ENCODE results near the gene VLDLR.

Gene VLDLR

GRCh38 chr9:2591967-2592366 lies 29.6 kb upstream of the VLDLR start:
- no peaks in the 10 kb centered on the region for H3K4me1 ChIP-seq (ENCODE audit: control insufficient read depth, insufficient read depth, low read depth, low read length)
- WGBS = 50% methylated on average over 1 of the region's 1 CpG
- no peaks in the 10 kb centered on the region for H3K79me1 ChIP-seq (replicated peaks; ENCODE audit: low read length, poor library complexity, severe bottlenecking)

GRCh38 chr9:2593744-2594143 lies 27.8 kb upstream of the VLDLR start:
- Histone ChIP-seq H2AK5ac (ENCODE audit: low read length, severe bottlenecking) (no peak overlapping the region), H3K4ac (ENCODE audit: low read depth in 1 of 2, low read length in 2 of 2) (no peak overlapping the region), H3K27ac (ENCODE audit: low read length, poor library complexity, severe bottlenecking) (no peak overlapping the region), H2BK15ac (ENCODE audit: low read depth, poor library complexity, severe bottlenecking) (no peak overlapping the region), H3K4me3 (ENCODE audit: insufficient read depth in 1 of 2, low read depth in 1 of 2, low read length in 2 of 2) (no peak overlapping the region), H2AFZ (ENCODE audit: low read depth, low read length) (no peak overlapping the region), H3K79me1 (replicated peaks; ENCODE audit: low read length, poor library complexity, severe bottlenecking) (no peaks in the 10 kb centered on the region), H2BK5ac (ENCODE audit: low read depth, low read length, poor library complexity, severe bottlenecking) (no peak overlapping the region), H4K8ac (ENCODE audit: low read length) (no peak overlapping the region), H2BK120ac (ENCODE audit: low read depth, low read length) (no peak overlapping the region), H3K14ac (ENCODE audit: low read length in 2 of 2) (no peak overlapping the region), H3K4me2 (ENCODE audit: low read length, poor library complexity, severe bottlenecking) (no peak overlapping the region), H3K18ac (ENCODE audit: low read depth in 1 of 2, low read length in 2 of 2) (no peak overlapping the region), H3K36me3 (ENCODE audit: control insufficient read depth in 1 of 2, insufficient read depth in 2 of 2, low read depth in 1 of 2, low read length in 2 of 2) (no peaks in the 10 kb centered on the region), H4K91ac (ENCODE audit: low read length) (no peak overlapping the region), H3K9me3 (ENCODE audit: control insufficient read depth, low read length) (peaks cover 20% of the 10 kb centered on the region), H3K27me3 (ENCODE audit: control insufficient read depth in 1 of 2, insufficient read depth in 1 of 2, low read length in 2 of 2) (peaks cover 0 to 4% of the 10 kb centered on the region in 2 experiments), H3K4me1 (ENCODE audit: control insufficient read depth, insufficient read depth, low read depth, low read length) (no peaks in the 10 kb centered on the region), H2BK12ac (ENCODE audit: low read length in 2 of 2) (no peak overlapping the region), H3K9ac (ENCODE audit: low read length) (no peak overlapping the region), H3K23ac (ENCODE audit: low read length in 2 of 2) (no peak overlapping the region)
- no peak for DNase-seq

More at GRCh38 chr9:2591967-2592366, 29.6 kb upstream of the VLDLR start:
- Histone ChIP-seq H3K4ac (ENCODE audit: low read depth in 1 of 2, low read length in 2 of 2) (no peak overlapping the region), H3K9ac (ENCODE audit: low read length) (no peak overlapping the region), H3K18ac (ENCODE audit: low read depth in 1 of 2, low read length in 2 of 2) (no peak overlapping the region), H3K9me3 (ENCODE audit: control insufficient read depth, low read length) (peaks cover 20% of the 10 kb centered on the region), H2BK12ac (ENCODE audit: low read length in 2 of 2) (no peak overlapping the region), H2BK15ac (ENCODE audit: low read depth, poor library complexity, severe bottlenecking) (no peak overlapping the region), H3K36me3 (ENCODE audit: control insufficient read depth in 1 of 2, insufficient read depth in 2 of 2, low read depth in 1 of 2, low read length in 2 of 2) (no peaks in the 10 kb centered on the region), H3K27me3 (ENCODE audit: control insufficient read depth in 1 of 2, insufficient read depth in 1 of 2, low read length in 2 of 2) (no peaks in the 10 kb centered on the region), H2AK5ac (ENCODE audit: low read length, severe bottlenecking) (no peak overlapping the region), H3K4me3 (ENCODE audit: insufficient read depth in 1 of 2, low read depth in 1 of 2, low read length in 2 of 2) (no peak overlapping the region), H4K8ac (ENCODE audit: low read length) (no peak overlapping the region), H3K4me2 (ENCODE audit: low read length, poor library complexity, severe bottlenecking) (no peak overlapping the region), H4K91ac (ENCODE audit: low read length) (no peak overlapping the region), H3K23ac (ENCODE audit: low read length in 2 of 2) (no peak overlapping the region), H3K27ac (ENCODE audit: low read length, poor library complexity, severe bottlenecking) (no peak overlapping the region), H3K14ac (ENCODE audit: low read length in 2 of 2) (no peak overlapping the region), H2AFZ (ENCODE audit: low read depth, low read length) (no peak overlapping the region), H2BK5ac (ENCODE audit: low read depth, low read length, poor library complexity, severe bottlenecking) (no peak overlapping the region), H2BK120ac (ENCODE audit: low read depth, low read length) (no peak overlapping the region)
- DNase-seq = no peak

GRCh38 chr9:2595973-2596372 lies 25.6 kb upstream of the VLDLR start:
- Histone ChIP-seq H3K14ac (ENCODE audit: low read length in 2 of 2) (no peak overlapping the region), H4K8ac (ENCODE audit: low read length) (no peak overlapping the region), H2BK15ac (ENCODE audit: low read depth, poor library complexity, severe bottlenecking) (no peak overlapping the region), H3K4me1 (ENCODE audit: control insufficient read depth, insufficient read depth, low read depth, low read length) (no peaks in the 10 kb centered on the region), H2BK12ac (ENCODE audit: low read length in 2 of 2) (no peak overlapping the region), H3K27ac (ENCODE audit: low read length, poor library complexity, severe bottlenecking) (no peak overlapping the region), H3K4ac (ENCODE audit: low read depth in 1 of 2, low read length in 2 of 2) (no peak overlapping the region), H3K9me3 (ENCODE audit: control insufficient read depth, low read length) (peaks cover 20% of the 10 kb centered on the region), H3K36me3 (ENCODE audit: control insufficient read depth in 1 of 2, insufficient read depth in 2 of 2, low read depth in 1 of 2, low read length in 2 of 2) (no peaks in the 10 kb centered on the region), H3K18ac (ENCODE audit: low read depth in 1 of 2, low read length in 2 of 2) (no peak overlapping the region), H3K4me2 (ENCODE audit: low read length, poor library complexity, severe bottlenecking) (no peak overlapping the region), H2AFZ (ENCODE audit: low read depth, low read length) (no peak overlapping the region), H3K79me1 (replicated peaks; ENCODE audit: low read length, poor library complexity, severe bottlenecking) (no peaks in the 10 kb centered on the region), H2AK5ac (ENCODE audit: low read length, severe bottlenecking) (no peak overlapping the region), H4K91ac (ENCODE audit: low read length) (no peak overlapping the region), H3K9ac (ENCODE audit: low read length) (no peak overlapping the region), H3K27me3 (ENCODE audit: control insufficient read depth in 1 of 2, insufficient read depth in 1 of 2, low read length in 2 of 2) (peaks cover 0 to 7% of the 10 kb centered on the region in 2 experiments), H2BK120ac (ENCODE audit: low read depth, low read length) (no peak overlapping the region), H2BK5ac (ENCODE audit: low read depth, low read length, poor library complexity, severe bottlenecking) (no peak overlapping the region), H3K23ac (ENCODE audit: low read length in 2 of 2) (no peak overlapping the region), H3K4me3 (ENCODE audit: insufficient read depth in 1 of 2, low read depth in 1 of 2, low read length in 2 of 2) (no peak overlapping the region)
- no peak for DNase-seq
- WGBS = 25% methylated on average over 2 of the region's 2 CpGs

DNA sequence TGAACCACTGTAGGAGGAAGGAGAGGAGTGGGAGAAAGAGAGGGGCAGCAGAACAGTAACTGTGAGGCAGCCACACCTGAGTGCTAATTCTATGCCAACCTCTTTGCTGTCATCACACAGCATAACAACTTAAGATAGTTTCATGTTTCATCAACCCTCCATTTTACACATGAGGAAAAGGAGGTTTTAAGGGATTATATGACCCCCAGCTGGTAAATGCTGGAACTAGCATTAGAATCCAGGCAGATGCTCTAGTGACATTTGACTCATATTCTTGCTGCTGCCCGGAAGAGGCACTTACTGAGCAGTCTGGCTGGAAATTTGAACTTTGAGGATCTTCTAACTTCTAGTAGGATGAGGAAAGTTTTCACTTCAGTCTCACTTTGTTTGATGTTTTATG lies 24.1 kb upstream of the VLDLR start:
- no peak overlapping the region for H4K91ac ChIP-seq (ENCODE audit: low read length)
- H2BK12ac ChIP-seq (ENCODE audit: low read length in 2 of 2) = no peak overlapping the region
- no peaks in the 10 kb centered on the region for H3K79me1 ChIP-seq (replicated peaks; ENCODE audit: low read length, poor library complexity, severe bottlenecking)
- no peaks in the 10 kb centered on the region for H3K4me1 ChIP-seq (ENCODE audit: control insufficient read depth, insufficient read depth, low read depth, low read length)
- H3K4me3 ChIP-seq (ENCODE audit: insufficient read depth in 1 of 2, low read depth in 1 of 2, low read length in 2 of 2) = no peak overlapping the region
- H3K4me2 ChIP-seq (ENCODE audit: low read length, poor library complexity, severe bottlenecking) = no peak overlapping the region
- H3K36me3 ChIP-seq (ENCODE audit: control insufficient read depth in 1 of 2, insufficient read depth in 2 of 2, low read depth in 1 of 2, low read length in 2 of 2) = no peaks in the 10 kb centered on the region
- H3K9ac ChIP-seq (ENCODE audit: low read length) = no peak overlapping the region
- H4K8ac ChIP-seq (ENCODE audit: low read length) = no peak overlapping the region
- no peak overlapping the region for H2BK5ac ChIP-seq (ENCODE audit: low read depth, low read length, poor library complexity, severe bottlenecking)
- no peak overlapping the region for H2BK15ac ChIP-seq (ENCODE audit: low read depth, poor library complexity, severe bottlenecking)
- H3K18ac ChIP-seq (ENCODE audit: low read depth in 1 of 2, low read length in 2 of 2) = no peak overlapping the region
- H2AK5ac ChIP-seq (ENCODE audit: low read length, severe bottlenecking) = no peak overlapping the region
- H3K27ac ChIP-seq (ENCODE audit: low read length, poor library complexity, severe bottlenecking) = no peak overlapping the region
- H3K4ac ChIP-seq (ENCODE audit: low read depth in 1 of 2, low read length in 2 of 2) = no peak overlapping the region
- no peak overlapping the region for H3K14ac ChIP-seq (ENCODE audit: low read length in 2 of 2)
- H2AFZ ChIP-seq (ENCODE audit: low read depth, low read length) = no peak overlapping the region
- no peak for DNase-seq
- no peak overlapping the region for H3K23ac ChIP-seq (ENCODE audit: low read length in 2 of 2)
- H3K27me3 ChIP-seq (ENCODE audit: control insufficient read depth in 1 of 2, insufficient read depth in 1 of 2, low read length in 2 of 2) = peaks cover 0 to 7% of the 10 kb centered on the region in 2 experiments
- H3K9me3 ChIP-seq (ENCODE audit: control insufficient read depth, low read length) = peaks cover 9% of the 10 kb centered on the region
- 80% methylated on average over 1 of the region's 1 CpG for WGBS
- no peak overlapping the region for H2BK120ac ChIP-seq (ENCODE audit: low read depth, low read length)
